ENCODE data around the gene TRPC3. TPM values are rescaled to one million over a fixed set of nuclear protein-coding genes. Genes with fewer than 3 reads are reported as not detected.
A peak's percentile ranks its signal among the peaks of the same experiment; 100 is the strongest.

The TRPC3 gene
- total RNA-seq, 4 donors from 2014 or later, result 0.67 to 1.1 TPM; not detected in 2

DNA sequence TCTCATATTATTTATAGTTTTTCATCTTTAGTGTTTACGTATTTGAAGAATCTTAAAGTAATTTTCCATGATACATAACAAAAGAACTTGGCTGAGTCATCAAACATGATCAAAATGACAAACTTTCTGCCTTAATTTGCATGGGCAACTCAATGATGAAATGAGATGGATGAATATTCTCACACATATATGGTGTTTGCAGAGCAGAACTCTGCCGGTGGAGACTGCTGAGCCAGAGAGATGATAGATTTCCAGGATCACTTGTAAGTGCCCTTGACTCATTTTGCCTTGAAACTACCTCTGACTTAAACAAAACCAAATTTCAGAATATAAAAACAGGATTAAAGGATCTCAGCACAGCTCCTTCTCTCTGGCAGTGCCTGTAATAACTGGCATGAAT, 38.2 kb downstream of the TRPC3 start:
- TF ChIP-seq, protein P1, sequence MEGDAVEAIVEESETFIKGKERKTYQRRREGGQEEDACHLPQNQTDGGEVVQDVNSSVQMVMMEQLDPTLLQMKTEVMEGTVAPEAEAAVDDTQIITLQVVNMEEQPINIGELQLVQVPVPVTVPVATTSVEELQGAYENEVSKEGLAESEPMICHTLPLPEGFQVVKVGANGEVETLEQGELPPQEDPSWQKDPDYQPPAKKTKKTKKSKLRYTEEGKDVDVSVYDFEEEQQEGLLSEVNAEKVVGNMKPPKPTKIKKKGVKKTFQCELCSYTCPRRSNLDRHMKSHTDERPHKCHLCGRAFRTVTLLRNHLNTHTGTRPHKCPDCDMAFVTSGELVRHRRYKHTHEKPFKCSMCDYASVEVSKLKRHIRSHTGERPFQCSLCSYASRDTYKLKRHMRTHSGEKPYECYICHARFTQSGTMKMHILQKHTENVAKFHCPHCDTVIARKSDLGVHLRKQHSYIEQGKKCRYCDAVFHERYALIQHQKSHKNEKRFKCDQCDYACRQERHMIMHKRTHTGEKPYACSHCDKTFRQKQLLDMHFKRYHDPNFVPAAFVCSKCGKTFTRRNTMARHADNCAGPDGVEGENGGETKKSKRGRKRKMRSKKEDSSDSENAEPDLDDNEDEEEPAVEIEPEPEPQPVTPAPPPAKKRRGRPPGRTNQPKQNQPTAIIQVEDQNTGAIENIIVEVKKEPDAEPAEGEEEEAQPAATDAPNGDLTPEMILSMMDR (IDR thresholded peaks at IDR 0.05), result no peak
- no peak for TF ChIP-seq POLR2A (IDR thresholded peaks at IDR 0.05)
- H3K27ac ChIP-seq, result no peak overlapping the region
- no peaks in the 10 kb centered on the region for H3K4me1 ChIP-seq
- no peaks in the 10 kb centered on the region for H3K36me3 ChIP-seq
- no peak overlapping the region for H3K4me3 ChIP-seq
- DNase-seq, result no peak
- no peaks in the 10 kb centered on the region for H3K9me3 ChIP-seq
- no peaks in the 10 kb centered on the region for H3K27me3 ChIP-seq

DNA sequence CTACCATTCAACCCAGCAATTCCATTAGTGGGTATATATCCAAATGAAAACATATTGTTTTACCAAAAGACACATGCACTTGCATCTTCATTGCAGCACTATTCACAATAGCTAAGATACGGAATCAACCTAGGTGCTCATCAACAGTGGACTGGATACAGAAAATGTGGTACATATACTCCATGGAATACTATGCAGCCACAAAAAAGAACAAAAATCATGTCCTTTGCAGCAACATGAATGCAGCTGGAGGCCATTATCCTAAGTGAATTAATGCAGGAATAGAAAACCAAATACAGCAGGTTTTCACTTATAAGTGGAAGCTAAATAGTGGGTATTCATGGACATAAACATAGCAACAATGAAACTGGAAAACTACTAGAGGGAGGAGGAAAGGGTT, 43.5 kb downstream of the TRPC3 start:
- Histone ChIP-seq H3K36me3 (no peaks in the 10 kb centered on the region), H3K4me3 (no peak overlapping the region), H3K4me1 (no peaks in the 10 kb centered on the region), H3K27ac (no peak overlapping the region), H3K9me3 (no peaks in the 10 kb centered on the region), H3K27me3 (no peaks in the 10 kb centered on the region)
- no peak for TF ChIP-seq POLR2A (IDR thresholded peaks at IDR 0.05)
- TF ChIP-seq, protein P1 (IDR thresholded peaks at IDR 0.05), result no peak
- no peak for DNase-seq

DNA sequence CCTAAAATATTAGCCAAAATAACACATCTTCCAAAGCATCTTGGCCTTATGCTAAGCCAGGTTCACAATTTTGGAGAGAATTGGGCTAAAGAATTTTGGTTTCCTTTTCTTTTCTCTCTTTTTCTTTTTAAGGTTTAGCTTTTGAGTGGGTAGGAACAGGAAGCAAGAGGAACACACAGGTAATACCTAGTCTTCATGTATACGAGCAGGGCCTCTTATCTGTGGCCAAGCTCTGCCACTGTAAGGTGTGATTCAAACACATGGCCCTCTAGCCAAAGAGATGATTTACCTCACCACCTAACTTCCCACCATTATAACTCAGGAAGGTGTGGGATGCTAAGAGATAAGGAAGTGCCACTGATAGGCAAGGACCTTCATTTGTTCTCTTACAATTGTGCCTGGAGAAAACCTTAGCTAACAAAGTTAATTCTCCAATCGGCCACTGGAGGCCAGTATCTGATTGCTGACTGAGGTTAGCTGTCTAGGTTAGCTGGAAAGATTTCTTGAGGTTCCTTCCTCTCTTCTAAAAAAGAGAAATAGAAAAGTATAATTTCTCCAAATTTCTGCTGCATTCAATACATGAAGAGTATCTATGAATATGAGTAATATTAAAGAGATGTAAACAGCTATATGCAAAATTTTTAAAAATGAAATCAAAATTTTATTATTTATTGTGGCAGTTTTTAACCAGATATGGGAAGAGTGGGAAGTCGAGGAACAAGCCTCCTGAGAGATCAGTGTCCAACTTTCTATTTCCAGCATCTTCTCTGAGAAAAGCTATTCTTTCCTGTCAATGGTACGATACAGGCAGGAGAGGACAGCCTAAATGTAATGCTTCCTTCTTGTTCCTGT, 51.5 kb downstream of the TRPC3 start:
- no peaks in the 10 kb centered on the region for H3K4me1 ChIP-seq
- no peaks in the 10 kb centered on the region for H3K36me3 ChIP-seq
- TF ChIP-seq, protein P1 (IDR thresholded peaks at IDR 0.05), result peak; percentile 18 to 82 (median 68)
- no peak for TF ChIP-seq POLR2A (IDR thresholded peaks at IDR 0.05)
- no peak overlapping the region for H3K4me3 ChIP-seq
- no peak overlapping the region for H3K27ac ChIP-seq
- peak in 1 of 3 donors; percentile 59 for DNase-seq
- no peaks in the 10 kb centered on the region for H3K27me3 ChIP-seq
- H3K9me3 ChIP-seq, result no peaks in the 10 kb centered on the region

DNA sequence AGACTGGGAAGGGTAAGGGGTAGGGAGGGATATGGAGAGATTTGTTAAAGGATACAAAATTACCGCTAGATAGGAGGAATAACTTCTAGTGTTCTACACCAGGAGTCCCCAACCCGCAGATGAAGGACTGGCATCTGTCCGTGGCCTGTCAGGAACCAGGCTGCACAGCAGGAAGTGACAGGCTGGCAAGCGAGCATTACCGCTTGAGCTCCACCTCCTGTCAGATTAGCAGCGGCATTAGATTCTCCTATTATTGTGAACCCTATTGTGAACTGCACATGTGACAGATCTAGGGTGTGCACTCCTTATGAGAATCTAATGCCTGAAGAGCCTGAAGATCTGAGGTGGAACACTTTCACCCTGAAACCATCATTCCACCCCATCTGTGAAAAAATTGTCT, 53.7 kb downstream of the TRPC3 start:
- DNase-seq, result peak in 1 of 3 donors; percentile 48
- TF ChIP-seq, protein P1 (IDR thresholded peaks at IDR 0.05), result no peak
- TF ChIP-seq POLR2A (IDR thresholded peaks at IDR 0.05), result no peak
- no peak overlapping the region for H3K4me3 ChIP-seq

DNA sequence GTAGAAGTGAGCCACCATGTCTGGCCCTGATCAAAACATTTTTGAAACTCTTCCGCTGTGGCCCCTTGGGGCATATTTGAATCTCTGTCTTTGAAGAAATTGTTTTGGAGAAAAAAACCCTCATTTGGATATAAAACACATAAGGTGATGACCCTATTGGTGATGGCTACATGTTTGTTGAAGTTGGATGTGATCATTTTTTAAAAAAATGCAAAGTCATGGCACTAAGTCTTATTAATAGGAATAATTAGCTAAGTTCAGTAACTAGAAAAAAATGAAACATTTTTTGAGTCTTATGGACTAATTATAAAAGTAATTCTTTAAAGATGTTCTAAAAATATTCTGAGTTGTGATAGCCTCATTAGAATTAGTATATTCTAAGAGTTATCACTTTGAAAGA, 63.7 kb downstream of the TRPC3 start:
- Histone ChIP-seq H3K27ac (no peak overlapping the region), H3K27me3 (no peaks in the 10 kb centered on the region), H3K36me3 (no peaks in the 10 kb centered on the region), H3K9me3 (no peaks in the 10 kb centered on the region), H3K4me3 (no peak overlapping the region), H3K4me1 (no peaks in the 10 kb centered on the region)
- TF ChIP-seq, protein P1 (IDR thresholded peaks at IDR 0.05), result no peak
- TF ChIP-seq POLR2A (IDR thresholded peaks at IDR 0.05), result no peak
- DNase-seq, result no peak

More for the DNA sequence above, 53.7 kb downstream of the TRPC3 start:
- Histone ChIP-seq H3K36me3 (no peaks in the 10 kb centered on the region), H3K9me3 (no peaks in the 10 kb centered on the region), H3K27ac (no peak overlapping the region), H3K27me3 (no peaks in the 10 kb centered on the region), H3K4me1 (no peaks in the 10 kb centered on the region)
